Lung (tissue), 12 donors: ENCODE results near the gene HAPSTR1. TPM values are rescaled to one million over a fixed set of nuclear protein-coding genes. Genes with fewer than 3 reads are reported as not detected.

Source experiments
- ATAC-seq: fragments of 200-7000 bp; cut with Tn5 transposase; one replicate; pipeline ENCODE4 v1.9.1; 2020; ENCODE audit warnings: moderate number of reproducible peaks; ENCODE audit not compliant: insufficient read depth, low FRiP score
- DNase-seq, 3 donors: peaks; one replicate each; pipeline ENCODE4 v3.0.0-alpha.2; 2013 to 2017
- H3K27ac ChIP-seq, 2 donors: one replicate each; pipeline ENCODE4 v1.5.1; 2013; ENCODE audit warnings: mild to moderate bottlenecking in 2 of 2, moderate library complexity in 2 of 2, control low read depth in 1 of 2, inconsistent platforms in 1 of 2, low read depth in 1 of 2, low read length in 1 of 2
- H3K27me3 ChIP-seq, 3 donors: one replicate each; pipeline ENCODE4 v1.5.1; 2013; ENCODE audit warnings: low read length in 2 of 3; ENCODE audit not compliant: control insufficient read depth in 3 of 3, insufficient read depth in 3 of 3
- H3K36me3 ChIP-seq, 4 donors: one replicate each; pipeline ENCODE4 v1.5.1; 2013; ENCODE audit warnings: low read length in 4 of 4, mild to moderate bottlenecking in 1 of 4, moderate library complexity in 1 of 4; ENCODE audit not compliant: control insufficient read depth in 4 of 4, insufficient read depth in 4 of 4
- H3K4me1 ChIP-seq, 5 donors: one replicate each; pipeline ENCODE4 v1.5.1; 2013; ENCODE audit warnings: low read length in 5 of 5, mild to moderate bottlenecking in 2 of 5, moderate library complexity in 1 of 5; ENCODE audit not compliant: control insufficient read depth in 5 of 5, insufficient read depth in 5 of 5
- H3K4me3 ChIP-seq: one replicate; pipeline ENCODE4 v1.5.1; 2013; ENCODE audit warnings: mild to moderate bottlenecking, control low read depth, moderate library complexity
- H3K9ac ChIP-seq, 2 donors: one replicate each; pipeline ENCODE4 v1.5.1; 2013; ENCODE audit warnings: low read length in 2 of 2, control low read depth in 1 of 2; ENCODE audit not compliant: insufficient read depth in 1 of 2
- H3K9me3 ChIP-seq, 4 donors: one replicate each; pipeline ENCODE4 v1.5.1; 2013; ENCODE audit warnings: low read length in 3 of 4, mild to moderate bottlenecking in 1 of 4, moderate library complexity in 1 of 4; ENCODE audit not compliant: control insufficient read depth in 4 of 4, insufficient read depth in 3 of 4
- WGBS, 2 donors: extraction: QIAGEN DNeasy Blood & Tissue Kit; methylation state at CpG; one replicate each; pipeline ENCODE4 v1.1.7; 2013; 5-methylcytosine and 5-hydroxymethylcytosine counted together
- polyA plus RNA-seq, 2 donors: library from polyadenylated mRNA; stranded (reverse); fragments of 200-250 nt; gene quantifications; one replicate each; pipeline ENCODE4 v1.2.1, GENCODE V29; 2013
- total RNA-seq, 2 donors: library from RNA; depleted of rRNA in 1 of 2; stranded (reverse); fragments of >200 nt in 1 of 2; gene quantifications; one replicate each; pipeline ENCODE4 v1.2.1, GENCODE V29; 2014 to 2021
- TF ChIP-seq, protein P1 (sequence below): IDR thresholded peaks from 2 replicates; pipeline ENCODE4 v1.5.1; 2012; ENCODE audit warnings: mild to moderate bottlenecking; ENCODE audit errors: control extremely low read depth, extremely low read depth
- donor health status: control.
- donor health status: control.
- donor health status: Bipolar disorder and iron deficiency.
- donor health status: healthy.
- donor health status: DM: yes; HTN: yes; CAD: no.

The HAPSTR1 gene
- total and polyA plus RNA-seq, 4 donors, result 10.1 to 81.7 (median 40.6) TPM

DNA sequence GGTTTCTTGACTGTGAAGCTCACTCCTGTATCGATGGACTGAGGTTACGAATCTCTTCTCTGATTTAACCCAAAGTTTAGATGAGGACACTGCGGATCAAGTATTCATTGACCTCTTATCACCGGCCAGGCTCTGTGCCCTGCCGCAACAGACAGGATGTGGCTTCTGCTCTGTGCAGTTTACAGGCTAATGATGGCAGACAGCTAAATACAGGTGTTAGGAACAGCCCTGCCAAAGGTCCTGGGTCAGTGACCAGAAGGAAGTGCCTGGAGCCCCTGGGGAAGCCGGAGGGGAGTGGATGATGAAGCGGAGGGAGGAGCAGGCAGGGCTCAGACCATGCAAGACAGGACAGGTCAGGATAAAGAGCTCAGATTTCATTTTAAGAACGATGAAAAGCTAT is 44.4 kb downstream of the HAPSTR1 start:
- Histone ChIP-seq H3K27me3 (no peaks in the 10 kb centered on the region), H3K9me3 (peaks cover 0 to 2% (median 0%) of the 10 kb centered on the region in 4 donors), H3K27ac (no peak overlapping the region), H3K36me3 (no peaks in the 10 kb centered on the region), H3K4me1 (peaks cover 0 to 4% (median 0%) of the 10 kb centered on the region in 5 donors), H3K4me3 (no peak overlapping the region), H3K9ac (no peak overlapping the region)
- WGBS, 2 donors, result 29 to 51% methylated on average over 8 of the region's 8 CpGs
- TF ChIP-seq, protein P1, sequence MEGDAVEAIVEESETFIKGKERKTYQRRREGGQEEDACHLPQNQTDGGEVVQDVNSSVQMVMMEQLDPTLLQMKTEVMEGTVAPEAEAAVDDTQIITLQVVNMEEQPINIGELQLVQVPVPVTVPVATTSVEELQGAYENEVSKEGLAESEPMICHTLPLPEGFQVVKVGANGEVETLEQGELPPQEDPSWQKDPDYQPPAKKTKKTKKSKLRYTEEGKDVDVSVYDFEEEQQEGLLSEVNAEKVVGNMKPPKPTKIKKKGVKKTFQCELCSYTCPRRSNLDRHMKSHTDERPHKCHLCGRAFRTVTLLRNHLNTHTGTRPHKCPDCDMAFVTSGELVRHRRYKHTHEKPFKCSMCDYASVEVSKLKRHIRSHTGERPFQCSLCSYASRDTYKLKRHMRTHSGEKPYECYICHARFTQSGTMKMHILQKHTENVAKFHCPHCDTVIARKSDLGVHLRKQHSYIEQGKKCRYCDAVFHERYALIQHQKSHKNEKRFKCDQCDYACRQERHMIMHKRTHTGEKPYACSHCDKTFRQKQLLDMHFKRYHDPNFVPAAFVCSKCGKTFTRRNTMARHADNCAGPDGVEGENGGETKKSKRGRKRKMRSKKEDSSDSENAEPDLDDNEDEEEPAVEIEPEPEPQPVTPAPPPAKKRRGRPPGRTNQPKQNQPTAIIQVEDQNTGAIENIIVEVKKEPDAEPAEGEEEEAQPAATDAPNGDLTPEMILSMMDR, result no peak
- ATAC-seq, result no peak
- DNase-seq, result peak in 1 of 3 donors; percentile 10

DNA sequence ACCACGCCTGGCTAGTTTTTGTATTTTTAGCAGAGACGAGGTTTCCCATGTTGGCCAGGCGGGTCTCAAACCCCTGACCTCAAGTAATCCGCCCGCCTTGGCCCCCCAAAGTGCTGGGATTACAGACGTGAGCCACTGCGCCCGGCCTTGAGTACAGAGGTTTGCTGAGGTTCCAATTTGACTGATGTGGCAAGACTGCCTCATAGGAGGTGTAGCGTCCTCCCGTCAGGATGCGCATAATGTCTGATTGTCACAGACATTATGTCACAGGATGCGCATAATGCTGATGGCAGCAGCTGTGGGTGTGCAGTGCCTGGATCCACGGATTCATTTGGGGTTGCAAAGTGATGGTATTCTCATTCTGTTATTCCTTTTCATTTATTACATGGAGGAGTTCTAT is 45.2 kb downstream of the HAPSTR1 start:
- ATAC-seq (no peak), DNase-seq (no peak)
- Histone ChIP-seq H3K27me3 (no peaks in the 10 kb centered on the region), H3K9me3 (peaks cover 0 to 2% (median 0%) of the 10 kb centered on the region in 4 donors), H3K9ac (no peak overlapping the region), H3K4me3 (no peak overlapping the region), H3K36me3 (no peaks in the 10 kb centered on the region), H3K27ac (no peak overlapping the region), H3K4me1 (peaks cover 0 to 4% (median 0%) of the 10 kb centered on the region in 5 donors)
- TF ChIP-seq, protein P1, result no peak
- WGBS, 2 donors, result 91 to 94% methylated on average over 13 of the region's 13 CpGs

DNA sequence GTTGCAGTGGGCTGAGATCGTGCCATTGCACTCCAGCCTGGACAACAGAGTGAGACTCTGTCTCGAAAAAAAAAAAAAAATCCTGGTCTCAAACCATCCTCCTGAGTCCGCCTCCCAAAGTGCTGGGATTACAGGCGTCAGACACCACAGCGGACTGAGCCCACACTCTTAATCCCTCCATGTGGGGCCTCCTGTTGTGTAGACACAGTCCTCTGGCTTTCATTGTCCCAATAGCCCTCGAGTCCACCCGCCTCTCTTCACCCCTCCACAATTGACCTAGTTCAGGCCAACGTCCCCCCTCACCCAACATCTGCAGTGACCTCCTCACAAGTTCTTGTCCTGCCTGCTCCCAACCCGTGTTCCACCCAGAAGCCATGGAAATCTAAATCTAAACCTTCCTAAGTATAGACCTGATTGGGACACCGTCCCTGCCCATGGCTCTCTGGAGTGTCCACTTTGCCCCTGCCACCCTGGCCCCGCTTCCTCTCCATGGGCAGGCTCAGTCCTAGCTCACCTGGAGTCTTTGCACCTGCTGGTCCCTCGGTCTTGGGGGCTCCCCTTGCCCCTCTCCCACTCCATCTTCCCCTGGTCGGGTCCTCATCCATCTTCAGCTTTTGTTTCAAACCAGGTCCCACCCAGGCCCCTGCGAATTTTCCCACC is 46.7 kb downstream of the HAPSTR1 start:
- Histone ChIP-seq H3K4me1 (peaks cover 0 to 4% (median 0%) of the 10 kb centered on the region in 5 donors), H3K4me3 (no peak overlapping the region), H3K9me3 (peaks cover 0 to 2% (median 0%) of the 10 kb centered on the region in 4 donors), H3K36me3 (no peaks in the 10 kb centered on the region), H3K27me3 (no peaks in the 10 kb centered on the region), H3K9ac (no peak overlapping the region), H3K27ac (no peak overlapping the region)
- ATAC-seq, result no peak
- peak in 1 of 3 donors; percentile 1 for DNase-seq
- TF ChIP-seq, protein P1, result no peak
- 78 to 86% methylated on average over 14 of the region's 14 CpGs for WGBS, 2 donors
